Heart right ventricle (tissue), 16 donors: ENCODE results near the gene ZNF831. TPM values are rescaled to one million over a fixed set of nuclear protein-coding genes. Genes with fewer than 3 reads are reported as not detected.

Experiments used
- ATAC-seq, 8 donors: fragments of 200-7000 bp; cut with Tn5 transposase; one replicate each; pipeline ENCODE4 v1.9.1; 2020; ENCODE audit warnings: mild to moderate bottlenecking in 8 of 8, moderate library complexity in 8 of 8, moderate number of reproducible peaks in 1 of 8
- DNase-seq, 2 donors: peaks; one replicate each; pipeline ENCODE4 v3.0.0-alpha.2; 2020
- H3K27ac ChIP-seq, 10 donors: fragments of 200-600 bp; sonication (generic) in 2 of 10; one replicate each; pipeline versions ENCODE4 v1.5.0 to v1.8.0; 2020 to 2022; ENCODE audit warnings: mild to moderate bottlenecking in 3 of 10
- H3K27me3 ChIP-seq, 7 donors: fragments of 200-600 bp; one replicate each; pipeline ENCODE4 v1.8.0; 2021 to 2022; ENCODE audit warnings: mild to moderate bottlenecking in 2 of 7
- H3K36me3 ChIP-seq, 9 donors: fragments of 200-600 bp; sonication (generic) in 1 of 9; one replicate each; pipeline versions ENCODE4 v1.5.0 to v1.8.0; 2020 to 2022; ENCODE audit warnings: mild to moderate bottlenecking in 2 of 9
- H3K4me1 ChIP-seq, 9 donors: fragments of 200-600 bp; sonication (generic) in 1 of 9; one replicate each; pipeline versions ENCODE4 v1.5.0 to v1.8.0; 2020 to 2022; ENCODE audit warnings: mild to moderate bottlenecking in 4 of 9
- H3K4me3 ChIP-seq, 10 donors: fragments of 200-600 bp; sonication (generic) in 2 of 10; one replicate each; pipeline versions ENCODE4 v1.5.0 to v1.8.0; 2020 to 2022; ENCODE audit warnings: mild to moderate bottlenecking in 7 of 10, moderate library complexity in 2 of 10
- H3K9me3 ChIP-seq, 11 donors: fragments of 200-600 bp in 10 of 11; sonication (generic) in 2 of 11; one replicate each; pipeline versions ENCODE4 v1.5.0 to v1.8.0; 2013 to 2022; ENCODE audit warnings: mild to moderate bottlenecking in 2 of 11, control low read depth in 1 of 11, moderate library complexity in 1 of 11
- CTCF ChIP-seq, 9 donors: fragments of 200-600 bp; sonication (generic) in 2 of 9; IDR thresholded peaks; one replicate each; pipeline versions ENCODE4 v1.5.0 to v1.8.0; 2021 to 2022; ENCODE audit warnings: antibody characterized with exemption in 9 of 9, mild to moderate bottlenecking in 5 of 9, moderate library complexity in 1 of 9
- WGBS, 2 donors: extraction: QIAGEN DNeasy Blood & Tissue Kit; methylation state at CpG; one replicate each; pipeline ENCODE4 v1.1.7; 2013; ENCODE audit warnings: inconsistent platforms in 1 of 2; 5-methylcytosine and 5-hydroxymethylcytosine counted together
- intact Hi-C, 10 donors: fragments of 100-400 bp; cut with DNase I; formaldehyde crosslinking; loops; one replicate each; pipeline versions ENCODE4 v1.11.1 to v1.14.2; 2022
- polyA plus RNA-seq, 2 donors: library from polyadenylated mRNA; stranded (reverse); fragments of 200-250 nt; gene quantifications; one replicate each; pipeline ENCODE4 v1.2.3, GENCODE V29; 2013
- total RNA-seq, 10 donors: library from RNA; stranded (reverse); fragmentation: NEBNext Ultra II Directional in 3 of 10; extraction: Animal tissue kit (Norgen Biotek cat#: 25700) in 3 of 10; gene quantifications; one replicate each; pipeline versions ENCODE4 v1.2.1 to v1.2.4, GENCODE V29; 2021 to 2023
- donor health status: Arrhythmogenic right ventricular cardiomyopathy.
- donor health status: ischemic (EF 13 %, LVEDD 7.1; RV severe dilation, severe dysfunction).
- donor health status: healthy with polysubstance abuse.
- donor health status: DM: no; HTN: yes; CAD: no.
- donor health status: DM: no; HTN: no; CAD: no.
- donor health status: ischemic (EF 25% LVEDD 6.9; RV normal size, moderate dysfunction).
- donor health status: ischemic (EF 25% LVEDD 5.7; RV mildly dilated, moderate dysfunction).
- donor health status: healthy.
- donor health status: DM: yes; HTN: yes; CAD: no.
- donor health status: Ischemic cardiomyopathy.
- donor health status: ischemic (EF 35%, LVEDD 5.7; RV mildly dilated, moderate dysfunction).
- donor health status: nonischemic (EF 11% LVEDD 7.7; RV severe dilation, severe dysfunction).
- donor health status: DM: yes; HTN: yes; CAD: no.
- donor health status: PGD.
- donor health status: ischemic (EF 29% LVEDD 5.4; RV normal size, mild dysfunction).
- donor health status: nonischemic (EF 23%, LVEDD 6.1; RV moderate dilation, normal function).

The ZNF831 gene
- total and polyA plus RNA-seq, 12 donors = 0.01 to 0.72 (median 0.11) TPM; not detected in 1

DNA sequence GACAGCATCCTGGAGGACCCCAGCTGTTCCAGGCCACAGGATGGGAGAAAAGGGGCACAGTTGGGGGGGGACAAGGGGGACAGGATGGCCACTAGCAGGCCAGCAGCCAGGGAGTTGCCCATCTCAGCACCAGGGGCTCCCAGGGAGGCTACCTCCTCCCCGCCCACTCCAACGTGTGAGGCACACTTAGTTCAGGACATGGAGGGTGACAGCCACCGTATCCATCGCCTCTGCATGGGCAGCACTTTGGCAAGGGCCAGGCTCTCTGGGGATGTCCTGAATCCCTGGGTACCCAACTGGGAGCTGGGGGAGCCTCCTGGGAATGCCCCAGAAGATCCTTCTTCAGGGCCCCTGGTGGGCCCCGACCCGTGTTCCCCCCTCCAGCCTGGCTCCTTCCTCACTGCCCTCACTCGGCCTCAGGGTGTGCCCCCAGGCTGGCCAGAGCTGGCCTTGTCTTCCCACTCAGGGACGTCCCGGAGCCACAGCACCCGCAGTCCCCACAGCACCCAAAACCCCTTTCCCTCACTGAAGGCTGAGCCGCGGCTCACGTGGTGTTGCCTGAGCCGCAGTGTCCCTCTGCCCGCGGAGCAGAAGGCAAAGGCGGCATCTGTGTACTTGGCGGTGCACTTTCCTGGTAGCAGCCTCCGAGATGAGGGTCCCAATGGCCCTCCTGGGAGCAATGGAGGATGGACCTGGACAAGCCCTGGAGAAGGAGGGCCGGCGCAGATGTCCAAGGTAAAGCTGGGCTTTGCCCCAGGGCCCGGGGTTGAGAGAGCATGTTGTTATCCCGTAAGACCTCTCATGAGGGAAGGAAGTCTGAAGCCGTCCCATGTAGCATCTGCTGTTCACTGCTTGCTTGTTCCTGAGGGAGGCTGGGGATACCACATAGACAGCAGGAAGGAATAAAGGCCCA is 30.7 kb downstream of the ZNF831 start:
- Histone ChIP-seq H3K27ac (no peak overlapping the region), H3K4me3 (no peak overlapping the region), H3K27me3 (peaks cover 0 to 45% (median 23%) of the 10 kb centered on the region in 7 donors), H3K4me1 (no peaks in the 10 kb centered on the region), H3K36me3 (no peaks in the 10 kb centered on the region), H3K9me3 (peaks cover 0 to 3% (median 0%) of the 10 kb centered on the region in 11 donors)
- DNase-seq (no peak), ATAC-seq (no peak)
- no peak for TF ChIP-seq CTCF (IDR thresholded peaks at IDR 0.05)
- intact Hi-C loops = no loop called here
- 92% methylated on average over 24 of the region's 24 CpGs for WGBS, 2 donors

- ATAC-seq = no peak
- WGBS, 2 donors = 90 to 94% methylated on average over 18 of the region's 18 CpGs
- intact Hi-C loops = no loop called here
Observed at GRCh38 chr20:59195316-59195993, 31.8 kb downstream of the ZNF831 start.

GRCh38 chr20:59204165-59204894 is 40.7 kb downstream of the ZNF831 start:
- ATAC-seq (no peak), DNase-seq (no peak)
- Histone ChIP-seq H3K27ac (no peak overlapping the region), H3K27me3 (peaks cover 0 to 28% (median 0%) of the 10 kb centered on the region in 7 donors), H3K36me3 (no peaks in the 10 kb centered on the region), H3K4me3 (no peak overlapping the region), H3K4me1 (peaks cover 0 to 36% (median 6%) of the 10 kb centered on the region in 9 donors), H3K9me3 (peaks cover 0 to 19% (median 0%) of the 10 kb centered on the region in 11 donors)
- TF ChIP-seq CTCF (IDR thresholded peaks at IDR 0.05) = no peak
- WGBS, 2 donors = 46 to 51% methylated on average over 10 of the region's 10 CpGs
- intact Hi-C loops = no loop called here

More at GRCh38 chr20:59195316-59195993, 31.8 kb downstream of the ZNF831 start:
- H3K9me3 ChIP-seq = peaks cover 0 to 15% (median 0%) of the 10 kb centered on the region in 11 donors
- peaks cover 0 to 45% (median 23%) of the 10 kb centered on the region in 7 donors for H3K27me3 ChIP-seq
- no peak overlapping the region for H3K27ac ChIP-seq
- no peaks in the 10 kb centered on the region for H3K36me3 ChIP-seq
- no peak overlapping the region for H3K4me3 ChIP-seq
- DNase-seq = no peak
- no peak for TF ChIP-seq CTCF (IDR thresholded peaks at IDR 0.05)
- no peaks in the 10 kb centered on the region for H3K4me1 ChIP-seq

DNA sequence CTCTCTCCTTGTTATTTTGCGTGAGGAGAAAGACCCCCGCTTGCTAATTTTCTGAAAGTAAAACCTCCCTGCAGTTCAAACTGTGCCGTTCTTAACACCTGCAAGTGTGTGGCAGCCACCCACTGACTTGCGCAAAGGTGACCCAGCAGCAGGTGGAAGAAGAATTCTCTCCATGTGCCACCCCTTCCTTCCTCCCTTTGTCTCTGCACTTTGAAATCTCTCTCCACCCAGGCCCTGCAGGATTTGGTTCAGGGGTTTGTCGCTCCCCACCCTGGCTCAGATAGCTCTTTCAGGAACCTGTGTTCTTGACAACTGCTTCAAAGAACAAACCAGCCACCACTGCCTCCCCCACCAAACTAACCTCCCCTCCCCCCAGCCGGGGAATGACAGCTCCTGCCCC is 41.4 kb downstream of the ZNF831 start:
- Histone ChIP-seq H3K27ac (peak overlapping the region in 2 of 10 donors; percentile 28 to 52), H3K4me3 (no peak overlapping the region), H3K4me1 (peaks cover 0 to 36% (median 6%) of the 10 kb centered on the region in 9 donors), H3K36me3 (no peaks in the 10 kb centered on the region), H3K9me3 (peaks cover 0 to 12% (median 0%) of the 10 kb centered on the region in 11 donors), H3K27me3 (peaks cover 0 to 34% (median 0%) of the 10 kb centered on the region in 7 donors)
- intact Hi-C loops = loop anchor here in 9 of 10 donors (5.0 kb wide), 4 partner anchors 113 to 338 kb away; no protein-coding TSS in a partner anchor
- 37 to 44% methylated on average over 6 of the region's 6 CpGs for WGBS, 2 donors
- peak in 4 of 8 donors; percentile 35 to 55 (median 50) for ATAC-seq
- no peak for TF ChIP-seq CTCF (IDR thresholded peaks at IDR 0.05)
- DNase-seq = no peak
